ENCODE data around the gene ARHGAP25.

The ARHGAP25 gene

GRCh38 chr2:68719912-68720311, 14.7 kb upstream of the ARHGAP25 start:
- no peak for DNase-seq (ENCODE audit: low read depth, low spot score)

- no peak for DNase-seq (ENCODE audit: low read depth, low spot score)
Measured at GRCh38 chr2:68720665-68721064, 13.9 kb upstream of the ARHGAP25 start.

GRCh38 chr2:68721482-68722101, 13.0 kb upstream of the ARHGAP25 start:
- DNase-seq (ENCODE audit: low read depth, low spot score), result no peak

GRCh38 chr2:68722712-68723111, 11.9 kb upstream of the ARHGAP25 start:
- DNase-seq (ENCODE audit: low read depth, low spot score), result no peak

- no peak for DNase-seq (ENCODE audit: low read depth, low spot score)
Measured at GRCh38 chr2:68723181-68723580, 11.4 kb upstream of the ARHGAP25 start.

- DNase-seq (ENCODE audit: low read depth, low spot score), result no peak
Measured at GRCh38 chr2:68726100-68726499, 8.5 kb upstream of the ARHGAP25 start.

- DNase-seq (ENCODE audit: low read depth, low spot score), result no peak
Measured at GRCh38 chr2:68726608-68727367, 7.8 kb upstream of the ARHGAP25 start.

- DNase-seq (ENCODE audit: low read depth, low spot score), result no peak
Measured at GRCh38 chr2:68727683-68728375, 6.8 kb upstream of the ARHGAP25 start.

- DNase-seq (ENCODE audit: low read depth, low spot score), result no peak
Measured at GRCh38 chr2:68730828-68731227, 3.8 kb upstream of the ARHGAP25 start.

GRCh38 chr2:68732036-68732932, 2.3 kb upstream of the ARHGAP25 start:
- DNase-seq (ENCODE audit: low read depth, low spot score), result no peak

GRCh38 chr2:68733365-68733764, 1.2 kb upstream of the ARHGAP25 start:
- DNase-seq (ENCODE audit: low read depth, low spot score), result no peak

GRCh38 chr2:68734176-68734575, 435 bp upstream of the ARHGAP25 start:
- no peak for DNase-seq (ENCODE audit: low read depth, low spot score)

- DNase-seq (ENCODE audit: low read depth, low spot score), result no peak
Measured at GRCh38 chr2:68736086-68736485, 1.5 kb downstream of the ARHGAP25 start.

GRCh38 chr2:68737711-68738110, 3.1 kb downstream of the ARHGAP25 start:
- DNase-seq (ENCODE audit: low read depth, low spot score), result no peak

GRCh38 chr2:68738906-68739594, 4.4 kb downstream of the ARHGAP25 start:
- no peak for DNase-seq (ENCODE audit: low read depth, low spot score)

- no peak for DNase-seq (ENCODE audit: low read depth, low spot score)
Measured at GRCh38 chr2:68739595-68740399, 5.2 kb downstream of the ARHGAP25 start.

GRCh38 chr2:68740400-68740914, 5.8 kb downstream of the ARHGAP25 start:
- no peak for DNase-seq (ENCODE audit: low read depth, low spot score)

GRCh38 chr2:68741238-68741637, 6.6 kb downstream of the ARHGAP25 start:
- DNase-seq (ENCODE audit: low read depth, low spot score), result no peak

- DNase-seq (ENCODE audit: low read depth, low spot score), result no peak
Measured at GRCh38 chr2:68741805-68742306, 7.2 kb downstream of the ARHGAP25 start.

Measured in iPS DF 19.7 (cell line).